ENCODE data around the gene CHST8. TPM values are rescaled to one million over a fixed set of nuclear protein-coding genes. Genes with fewer than 3 reads are reported as not detected.

CHST8 gene
- total and polyA plus RNA-seq, 4 donors = 0.09 to 0.67 (median 0.24) TPM

GRCh38 chr19:33821871-33822270 is 200.1 kb downstream of the CHST8 start:
- Histone ChIP-seq H3K4me3 (no peak overlapping the region), H3K27me3 (ENCODE audit: control insufficient read depth in 3 of 3, insufficient read depth in 3 of 3, low read length in 2 of 3) (no peaks in the 10 kb centered on the region), H3K9ac (ENCODE audit: insufficient read depth in 1 of 2, low read length in 2 of 2) (no peak overlapping the region), H3K36me3 (ENCODE audit: control insufficient read depth in 4 of 4, insufficient read depth in 4 of 4, low read length in 4 of 4) (no peaks in the 10 kb centered on the region), H3K9me3 (ENCODE audit: control insufficient read depth in 4 of 4, insufficient read depth in 3 of 4, low read length in 3 of 4) (no peaks in the 10 kb centered on the region), H3K27ac (ENCODE audit: low read depth in 1 of 2, low read length in 1 of 2) (peak overlapping the region in 1 of 2 donors; percentile 6), H3K4me1 (ENCODE audit: control insufficient read depth in 5 of 5, insufficient read depth in 5 of 5, low read length in 5 of 5) (peaks cover 0 to 18% (median 0%) of the 10 kb centered on the region in 5 donors)
- 60 to 74% methylated on average over 2 of the region's 2 CpGs for WGBS, 2 donors
- no peak for TF ChIP-seq CTCF (IDR thresholded peaks at IDR 0.05; ENCODE audit: control extremely low read depth, extremely low read depth)
- DNase-seq (no peak), ATAC-seq (ENCODE audit: insufficient read depth, low FRiP score) (no peak)

Other genes with a start within 250 kb of the CHST8 start
- gene CEBPG, start 248.2 kb upstream of the CHST8 start, total RNA-seq = 10 to 100 TPM; 24.5 to 29.7 TPM
- 10 to 100 TPM; 21.5 to 24.9 TPM for gene CEBPG, start 248.2 kb upstream of the CHST8 start, polyA plus RNA-seq
- gene PEPD, start 100.2 kb upstream of the CHST8 start, total RNA-seq = 10 to 100 TPM; 29.6 to 88.2 TPM
- gene PEPD, start 100.2 kb upstream of the CHST8 start, polyA plus RNA-seq = 10 to 100 TPM; 68.6 to 78.3 TPM
- gene KCTD15, start 174.9 kb downstream of the CHST8 start, total RNA-seq = 10 to 100 TPM; 31.9 to 42.7 TPM
- 10 to 100 TPM; 13.8 to 29.0 TPM for gene KCTD15, start 174.9 kb downstream of the CHST8 start, polyA plus RNA-seq

Measured in lung (tissue), 12 donors.